HG02938 (cell line): Measurements from ENCODE around the gene NUP210L.
"Not testable (repeated sequence)": the region's sequence is repeated elsewhere in the genome, so short reads cannot be mapped to it uniquely, and the experiment has no call there.

ENCODE experiments used
- ATAC-seq: cut with Tn5 transposase; IDR thresholded peaks from one replicate; pipeline ENCODE4 v1.9.1; 2021; ENCODE audit warnings: mild to moderate bottlenecking, moderate library complexity; ENCODE audit not compliant: unreplicated experiment

NUP210L gene

GRCh38 chr1:154170547-154171222 is 15.8 kb upstream of the NUP210L start:
- ATAC-seq: no peak

DNA sequence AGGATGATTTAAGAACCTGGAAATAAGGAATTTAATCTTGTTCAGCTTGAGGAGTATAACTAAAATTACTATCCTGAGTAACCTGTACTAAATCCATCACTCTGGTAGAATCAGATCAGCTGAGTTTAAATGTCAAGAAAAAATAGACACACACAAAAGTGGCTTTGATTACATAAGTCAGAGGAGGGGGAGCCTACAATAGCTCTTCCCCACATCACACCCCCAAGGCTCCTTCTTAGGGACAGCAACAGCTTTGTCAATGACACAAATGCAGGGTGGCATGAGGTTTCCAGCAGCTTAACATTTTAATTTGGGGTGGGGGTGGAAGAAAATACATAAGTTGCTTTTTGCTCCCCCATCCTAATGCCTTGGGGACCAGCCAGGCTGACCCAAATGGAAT is 12.6 kb upstream of the NUP210L start:
- ATAC-seq: no peak

GRCh38 chr1:154166207-154166606 is 11.3 kb upstream of the NUP210L start:
- ATAC-seq: no peak

GRCh38 chr1:154159554-154159953 is 4.7 kb upstream of the NUP210L start:
- ATAC-seq: no peak

DNA sequence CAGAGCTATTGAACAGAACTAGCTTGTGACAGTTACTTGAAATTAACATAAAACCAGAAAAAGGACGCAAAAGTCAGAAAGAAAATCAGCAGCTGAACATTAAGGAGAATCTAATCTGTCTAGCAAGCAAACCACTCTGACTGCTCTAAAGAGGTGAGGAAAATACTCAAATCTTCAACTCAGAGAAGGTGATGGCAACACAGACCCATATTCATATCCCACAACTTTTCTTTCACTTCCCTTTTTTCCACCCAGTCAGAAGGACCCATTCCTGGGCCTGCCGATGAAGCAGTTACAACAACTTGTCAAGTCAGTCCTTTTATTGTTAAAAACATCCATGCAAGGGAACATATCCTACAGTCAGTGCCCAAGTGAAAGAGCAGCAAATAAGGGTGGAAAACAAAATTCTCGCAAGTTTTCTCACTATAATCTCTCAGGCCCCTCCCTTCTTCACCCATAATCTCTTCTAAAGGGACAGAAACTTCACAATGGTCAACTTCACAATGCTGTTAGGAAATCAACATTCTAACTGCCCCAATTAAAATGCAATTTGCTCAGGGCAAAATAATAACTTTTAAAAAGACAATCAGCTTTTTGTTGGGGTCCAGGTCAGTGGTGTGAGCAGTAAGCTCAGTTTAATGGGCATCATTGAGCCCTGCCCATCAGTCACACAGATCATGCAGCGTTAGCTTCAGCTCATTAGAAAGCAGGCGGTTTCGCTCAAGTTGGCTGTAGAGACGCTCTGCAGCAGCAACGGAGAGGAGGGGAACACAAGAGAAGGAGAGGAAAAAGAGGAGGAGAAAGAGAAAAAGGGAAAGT is 3.6 kb upstream of the NUP210L start:
- ATAC-seq: peak; percentile 24

GRCh38 chr1:154157520-154158306 is 2.8 kb upstream of the NUP210L start:
- ATAC-seq: peak; percentile 69

GRCh38 chr1:154155251-154155650 is 378 bp upstream of the NUP210L start:
- no peak for ATAC-seq

DNA sequence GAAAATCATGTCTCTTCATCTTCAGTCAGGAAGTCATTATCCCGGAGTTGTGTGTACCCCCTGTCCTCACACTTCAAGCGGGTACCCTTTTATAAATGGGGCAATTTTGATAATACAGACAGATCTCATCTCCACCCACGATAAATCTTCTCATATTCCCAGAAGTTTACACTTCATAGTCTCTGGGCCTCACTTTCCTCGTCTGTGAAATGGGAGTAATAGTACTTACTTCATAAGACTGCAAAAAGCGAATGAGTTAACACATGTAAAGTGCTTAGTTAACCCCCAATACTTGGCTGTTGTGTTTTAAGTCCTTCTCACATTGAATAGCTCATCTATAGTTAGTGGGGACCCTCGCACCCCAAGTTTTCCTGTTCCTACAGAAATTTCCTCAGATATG is 820 bp downstream of the NUP210L start:
- ATAC-seq: no peak

DNA sequence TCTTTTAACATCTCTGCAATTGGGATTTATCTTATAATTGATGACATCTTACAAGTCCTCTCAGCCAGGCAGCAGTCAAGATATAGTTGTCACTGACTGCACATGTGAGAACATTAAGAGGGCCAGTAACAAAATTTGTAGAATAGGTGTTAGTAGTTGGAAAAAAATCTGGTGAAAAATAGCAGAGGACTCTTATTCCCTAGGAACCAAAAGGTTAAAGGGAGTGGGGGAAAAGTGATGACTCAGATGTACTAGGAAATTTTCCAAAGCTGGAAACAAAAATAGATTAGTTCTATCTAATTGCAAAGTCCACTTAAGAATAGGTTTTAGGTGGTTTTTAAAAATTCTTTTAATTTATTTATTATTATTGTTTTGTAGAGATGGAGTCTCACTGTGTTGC is 3.6 kb downstream of the NUP210L start:
- ATAC-seq: no peak

- no peak for ATAC-seq
Measured at GRCh38 chr1:154148807-154149206, 6.1 kb downstream of the NUP210L start.

GRCh38 chr1:154147505-154147904 is 7.4 kb downstream of the NUP210L start:
- not testable (repeated sequence) for ATAC-seq

GRCh38 chr1:154145986-154146385 is 8.9 kb downstream of the NUP210L start:
- ATAC-seq: no peak

- no peak for ATAC-seq
Measured at GRCh38 chr1:154142358-154142757, 12.5 kb downstream of the NUP210L start.

DNA sequence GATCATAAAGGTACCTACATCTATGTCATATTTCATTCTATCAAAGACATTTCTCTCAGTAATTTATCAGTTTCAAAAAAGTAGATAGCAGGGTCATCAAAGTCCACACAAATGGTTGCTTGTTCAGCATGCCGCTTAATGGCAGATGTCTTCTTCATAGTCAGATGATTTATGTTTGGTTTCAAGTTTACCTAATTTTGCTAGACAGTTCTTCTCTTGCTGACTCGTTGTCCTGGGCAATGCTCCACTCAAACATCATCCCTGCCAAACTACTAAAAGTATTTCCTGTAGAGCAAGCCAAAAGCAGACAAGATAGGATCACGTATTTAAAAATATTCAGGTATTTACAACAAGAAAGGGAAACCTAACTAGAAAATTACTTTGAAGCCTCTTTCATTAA is 13.6 kb downstream of the NUP210L start:
- no peak for ATAC-seq

DNA sequence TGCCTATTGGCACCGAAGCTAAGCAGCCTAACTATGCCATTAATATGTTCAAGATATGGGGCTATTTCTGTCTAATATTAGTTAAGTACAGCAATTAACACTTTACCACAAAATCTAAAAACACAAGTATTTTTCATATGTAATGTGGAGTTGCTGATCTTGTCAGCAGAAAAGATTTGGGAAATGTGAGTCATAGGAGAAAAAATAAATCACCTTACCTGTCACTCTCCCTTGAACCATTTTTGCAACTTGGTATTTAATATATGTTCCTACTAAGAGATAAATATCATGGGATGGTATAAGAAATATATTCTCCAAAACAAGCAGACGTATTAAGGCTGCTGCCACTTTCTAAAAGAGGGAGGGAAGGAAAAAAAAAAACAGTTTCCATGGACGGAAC is 17.0 kb downstream of the NUP210L start:
- no peak for ATAC-seq

GRCh38 chr1:154133256-154133655 is 21.6 kb downstream of the NUP210L start:
- no peak for ATAC-seq

DNA sequence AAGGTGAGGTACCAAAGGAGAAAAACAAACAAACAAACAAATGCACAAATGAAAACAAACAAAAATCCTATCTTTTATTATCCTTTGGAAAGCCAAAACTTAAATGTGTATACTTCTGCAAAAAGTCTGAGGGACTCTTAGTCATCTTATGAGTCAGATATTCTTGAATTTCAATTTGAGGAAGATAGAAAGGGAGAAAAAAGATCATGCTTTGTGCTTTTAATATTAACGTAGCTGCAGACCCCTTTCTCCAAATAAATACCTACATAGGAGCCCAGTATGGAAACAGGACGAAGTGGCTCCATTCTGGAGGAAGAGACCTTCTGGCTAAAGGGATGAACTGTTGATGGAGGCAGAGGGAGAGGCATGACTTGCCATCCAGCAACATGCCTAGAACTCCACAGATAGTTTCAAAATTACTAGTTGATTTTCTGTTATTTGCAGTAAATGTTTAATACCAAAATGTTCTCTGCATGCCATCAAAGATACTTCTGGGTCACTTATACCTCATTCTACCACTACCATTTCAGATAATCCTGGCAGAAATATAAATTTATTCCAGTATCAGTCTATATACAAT is 25.4 kb downstream of the NUP210L start:
- ATAC-seq: no peak

- ATAC-seq: not testable (repeated sequence)
Measured at GRCh38 chr1:154123205-154123604, 31.7 kb downstream of the NUP210L start.

- no peak for ATAC-seq
Measured at GRCh38 chr1:154117642-154118041, 37.2 kb downstream of the NUP210L start.

DNA sequence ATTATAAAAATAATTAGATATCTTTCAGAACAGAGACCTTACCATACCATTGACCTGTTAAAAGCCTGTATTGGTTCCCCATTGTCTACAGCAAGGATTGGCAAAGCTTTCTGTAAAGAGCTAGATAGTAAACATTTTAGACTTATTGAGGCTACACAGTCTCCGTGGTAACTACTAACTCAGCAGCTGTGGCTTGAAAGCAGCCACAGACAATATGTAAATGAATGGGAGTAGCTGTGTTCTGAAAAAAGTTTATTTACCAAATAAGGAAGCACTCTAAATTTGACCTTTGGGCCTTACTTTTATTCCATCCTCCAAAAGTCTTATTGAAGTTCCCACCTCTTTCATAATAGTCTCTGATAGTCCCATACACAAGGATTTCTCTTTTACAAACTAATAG is 39.7 kb downstream of the NUP210L start:
- ATAC-seq: no peak

DNA sequence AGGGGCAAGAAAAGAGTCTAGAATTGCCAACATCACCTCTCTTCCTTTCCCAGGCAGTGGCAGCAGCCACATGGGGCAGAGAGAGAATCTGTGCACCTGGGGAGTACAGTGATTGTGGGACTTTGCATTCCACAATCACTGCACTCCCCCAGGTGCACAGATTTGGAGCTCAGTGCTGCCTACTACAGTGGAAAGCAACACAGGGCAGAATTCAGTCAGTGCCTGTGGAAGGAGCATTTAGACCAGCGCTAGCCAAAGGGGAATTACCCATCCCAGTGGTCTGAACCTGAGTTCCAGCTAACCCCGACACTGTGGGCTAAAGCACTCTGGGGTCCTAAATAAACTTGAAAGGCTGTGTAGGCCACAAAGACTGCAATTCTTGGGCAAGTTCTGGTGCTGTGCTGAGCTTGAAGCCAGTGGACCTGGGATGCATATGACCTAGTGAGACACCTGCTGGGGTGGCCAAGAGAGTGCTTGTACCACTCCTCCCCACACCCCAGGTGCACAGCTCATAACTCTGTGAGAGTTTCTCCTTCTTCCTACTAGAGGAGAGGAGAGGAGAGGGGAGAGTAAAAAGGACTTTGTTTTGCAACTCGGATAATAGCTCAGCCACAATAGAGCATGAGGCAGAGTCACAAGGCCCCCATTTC is 50.3 kb downstream of the NUP210L start:
- no peak for ATAC-seq
